Measurements from ENCODE around the gene TMEM184A.

TMEM184A gene

DNA sequence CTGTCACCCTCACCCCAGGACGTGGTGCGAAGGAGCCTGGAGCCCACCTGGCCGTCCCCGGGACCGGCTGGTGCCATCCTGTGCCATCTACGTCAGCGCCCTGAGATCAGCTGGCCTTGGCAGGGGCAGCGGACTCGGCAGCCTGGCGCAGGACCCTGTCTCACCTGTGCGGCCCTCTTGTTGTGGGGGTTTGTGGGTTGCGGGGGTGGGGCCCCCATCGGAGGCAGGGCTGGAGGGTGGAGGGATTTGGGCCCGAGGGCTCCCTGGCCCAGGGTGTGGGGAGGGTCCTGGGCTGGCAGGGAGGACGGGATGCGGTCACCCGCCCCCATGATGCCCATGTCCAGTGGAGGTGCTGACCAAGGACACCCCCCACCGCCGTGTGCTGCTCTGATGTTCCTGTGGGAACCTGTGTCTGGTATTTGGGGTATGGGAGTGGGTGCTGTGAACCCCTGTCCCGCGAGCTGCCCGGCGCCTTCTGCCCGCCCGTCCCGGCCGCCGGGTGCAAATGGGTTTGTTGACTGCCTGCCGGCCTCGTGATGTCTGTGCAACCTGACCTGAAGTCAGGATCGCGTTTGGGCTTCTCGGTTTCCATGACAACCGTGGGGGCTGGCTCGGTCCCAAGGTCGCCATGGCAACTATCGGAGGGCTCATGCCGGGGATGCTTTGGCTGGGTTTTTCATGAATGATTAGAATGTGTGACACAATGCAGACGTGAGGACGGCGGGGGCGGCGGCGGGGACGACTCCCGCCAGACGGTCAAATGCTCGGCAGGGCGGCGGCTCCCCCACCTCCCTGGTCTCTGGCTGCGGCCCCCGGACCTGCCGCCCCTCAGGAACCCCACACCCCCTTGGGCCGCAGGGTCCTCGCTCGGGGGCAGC, 18.2 kb downstream of the TMEM184A start:
- peak; percentile 76 for DNase-seq (ENCODE audit: low read depth, low spot score)
- TF ChIP-seq CTCF (IDR thresholded peaks at IDR 0.05; ENCODE audit: insufficient read depth, low read length, missing control alignments): no peak
- H3K4me3 ChIP-seq (ENCODE audit: low read depth, low read length): peak overlapping the region; percentile 68
- CTCF ChIA-PET: no interaction called here
- POLR2A ChIA-PET: interaction anchor here (1.0 kb wide), 1 partner anchor 17 kb away, joined by 3 read pairs; no protein-coding TSS in a partner anchor

DNA sequence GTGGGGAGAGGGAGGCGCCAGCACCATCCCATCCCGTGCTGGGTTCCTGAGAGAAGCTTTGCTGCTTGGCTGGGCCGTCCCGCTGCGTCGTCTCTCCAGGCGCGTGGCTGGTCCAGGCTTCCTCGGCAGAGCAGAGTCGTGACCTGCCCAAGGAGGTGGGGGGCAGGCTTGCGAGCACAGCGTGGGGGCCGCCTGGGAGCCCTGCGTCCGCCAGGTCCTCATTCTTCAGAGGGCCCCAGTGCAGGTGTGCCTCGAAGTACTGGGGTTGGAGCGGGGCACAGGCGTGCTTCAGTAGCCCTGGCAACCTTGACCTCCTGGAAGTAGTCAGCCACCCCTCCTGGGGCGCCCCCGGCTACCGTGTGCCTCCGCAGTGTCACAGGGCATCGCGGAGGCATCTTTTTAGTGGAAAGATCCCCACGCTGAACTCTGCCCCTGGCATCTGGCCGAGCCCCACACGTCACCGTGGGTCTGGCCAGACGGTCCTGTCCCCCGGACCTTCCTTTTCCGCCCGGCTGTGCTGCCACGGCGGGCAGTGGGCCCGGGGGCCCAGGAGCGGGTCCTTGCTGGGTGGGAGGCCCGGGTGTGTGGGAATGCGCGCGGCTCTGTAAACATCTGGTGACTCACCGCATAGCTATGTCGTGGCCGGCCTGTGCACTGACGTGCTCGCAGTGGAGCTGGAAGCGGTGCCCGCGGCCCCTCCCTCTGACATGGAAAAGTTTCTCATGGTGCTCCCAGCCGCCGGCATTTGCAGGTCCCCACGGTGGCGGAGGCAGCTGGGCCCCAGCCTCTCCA, 19.1 kb downstream of the TMEM184A start:
- H3K4me3 ChIP-seq (ENCODE audit: low read depth, low read length): peak overlapping the region; percentile 68
- TF ChIP-seq CTCF (IDR thresholded peaks at IDR 0.05; ENCODE audit: insufficient read depth, low read length, missing control alignments): no peak
- POLR2A ChIA-PET: interaction anchor here (0.6 to 1.2 kb wide), 3 partner anchors 18 to 831 kb away, joined by 3 to 5 read pairs (median 3); no protein-coding TSS in a partner anchor
- CTCF ChIA-PET: interaction anchor here (1.1 kb wide), 1 partner anchor 18 kb away, joined by 3 read pairs; no protein-coding TSS in a partner anchor
- peak; percentile 93 for DNase-seq (ENCODE audit: low read depth, low spot score)

- CTCF ChIA-PET: interaction anchor here (1.1 kb wide), 1 partner anchor 19 kb away, joined by 3 read pairs; no protein-coding TSS in a partner anchor
- no peak for DNase-seq (ENCODE audit: low read depth, low spot score)
- H3K4me3 ChIP-seq (ENCODE audit: low read depth, low read length): no peak overlapping the region
- POLR2A ChIA-PET: interaction anchor here (1.2 kb wide), 1 partner anchor 26 kb away, joined by 5 read pairs; no protein-coding TSS in a partner anchor
- TF ChIP-seq CTCF (IDR thresholded peaks at IDR 0.05; ENCODE audit: insufficient read depth, low read length, missing control alignments): no peak
These were observed 19.6 kb downstream of the TMEM184A start for GRCh38 chr7:1536455-1536742.

GRCh38 chr7:1535701-1536454, 20.1 kb downstream of the TMEM184A start:
- DNase-seq (ENCODE audit: low read depth, low spot score): no peak
- ChIA-PET POLR2A (interaction anchor here (1.2 kb wide), 1 partner anchor 27 kb away, joined by 5 read pairs; no protein-coding TSS in a partner anchor), CTCF (interaction anchor here (1.1 kb wide), 1 partner anchor 19 kb away, joined by 3 read pairs; no protein-coding TSS in a partner anchor)
- TF ChIP-seq CTCF (IDR thresholded peaks at IDR 0.05; ENCODE audit: insufficient read depth, low read length, missing control alignments): no peak
- H3K4me3 ChIP-seq (ENCODE audit: low read depth, low read length): no peak overlapping the region

GRCh38 chr7:1535100-1535458, 20.9 kb downstream of the TMEM184A start:
- no peak for DNase-seq (ENCODE audit: low read depth, low spot score)
- ChIA-PET CTCF (no interaction called here), POLR2A (no interaction called here)
- TF ChIP-seq CTCF (IDR thresholded peaks at IDR 0.05; ENCODE audit: insufficient read depth, low read length, missing control alignments): no peak
- H3K4me3 ChIP-seq (ENCODE audit: low read depth, low read length): no peak overlapping the region

All from AG04449 (cell line).